Measurements from ENCODE around the gene SUSD6. TPM values are rescaled to one million over a fixed set of nuclear protein-coding genes. Genes with fewer than 3 reads are reported as not detected.

SUSD6 gene
- total RNA-seq, 1 donor from 2014 or later, result 23.9 TPM

DNA sequence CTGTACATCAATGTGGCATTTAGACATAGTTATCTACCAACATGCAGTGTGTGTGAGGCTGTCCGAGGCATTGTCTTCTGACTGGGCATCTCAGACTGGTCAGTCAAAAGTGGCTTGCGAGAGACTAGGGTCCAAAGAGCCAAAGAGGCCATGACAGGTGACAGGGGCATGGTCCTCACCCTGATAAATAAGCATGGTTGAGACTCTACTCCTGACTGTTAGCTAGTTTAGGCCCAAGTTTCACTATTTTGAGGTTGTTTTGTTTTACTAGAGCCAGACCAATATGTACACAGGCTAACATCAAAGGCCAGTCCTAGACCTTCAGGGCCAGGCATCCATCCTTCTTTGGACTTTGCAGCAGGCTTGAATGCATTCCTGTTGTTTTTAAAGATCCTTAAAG lies 78.6 kb downstream of the SUSD6 start:
- H3K4me1 ChIP-seq, result peaks cover 98% of the 10 kb centered on the region
- TF ChIP-seq, protein P1, sequence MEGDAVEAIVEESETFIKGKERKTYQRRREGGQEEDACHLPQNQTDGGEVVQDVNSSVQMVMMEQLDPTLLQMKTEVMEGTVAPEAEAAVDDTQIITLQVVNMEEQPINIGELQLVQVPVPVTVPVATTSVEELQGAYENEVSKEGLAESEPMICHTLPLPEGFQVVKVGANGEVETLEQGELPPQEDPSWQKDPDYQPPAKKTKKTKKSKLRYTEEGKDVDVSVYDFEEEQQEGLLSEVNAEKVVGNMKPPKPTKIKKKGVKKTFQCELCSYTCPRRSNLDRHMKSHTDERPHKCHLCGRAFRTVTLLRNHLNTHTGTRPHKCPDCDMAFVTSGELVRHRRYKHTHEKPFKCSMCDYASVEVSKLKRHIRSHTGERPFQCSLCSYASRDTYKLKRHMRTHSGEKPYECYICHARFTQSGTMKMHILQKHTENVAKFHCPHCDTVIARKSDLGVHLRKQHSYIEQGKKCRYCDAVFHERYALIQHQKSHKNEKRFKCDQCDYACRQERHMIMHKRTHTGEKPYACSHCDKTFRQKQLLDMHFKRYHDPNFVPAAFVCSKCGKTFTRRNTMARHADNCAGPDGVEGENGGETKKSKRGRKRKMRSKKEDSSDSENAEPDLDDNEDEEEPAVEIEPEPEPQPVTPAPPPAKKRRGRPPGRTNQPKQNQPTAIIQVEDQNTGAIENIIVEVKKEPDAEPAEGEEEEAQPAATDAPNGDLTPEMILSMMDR (IDR thresholded peaks at IDR 0.05; ENCODE audit: borderline replicate concordance), result no peak
- H3K27me3 ChIP-seq (ENCODE audit: low read depth), result no peaks in the 10 kb centered on the region
- no peak for DNase-seq
- peak overlapping the region; percentile 3 for H3K27ac ChIP-seq (replicated peaks)
- H3K9me3 ChIP-seq (replicated peaks), result no peaks in the 10 kb centered on the region
- no peak overlapping the region for H3K4me3 ChIP-seq
- intact Hi-C loops (cut with micrococcal nuclease), result no loop called here
- no peaks in the 10 kb centered on the region for H3K36me3 ChIP-seq

DNA sequence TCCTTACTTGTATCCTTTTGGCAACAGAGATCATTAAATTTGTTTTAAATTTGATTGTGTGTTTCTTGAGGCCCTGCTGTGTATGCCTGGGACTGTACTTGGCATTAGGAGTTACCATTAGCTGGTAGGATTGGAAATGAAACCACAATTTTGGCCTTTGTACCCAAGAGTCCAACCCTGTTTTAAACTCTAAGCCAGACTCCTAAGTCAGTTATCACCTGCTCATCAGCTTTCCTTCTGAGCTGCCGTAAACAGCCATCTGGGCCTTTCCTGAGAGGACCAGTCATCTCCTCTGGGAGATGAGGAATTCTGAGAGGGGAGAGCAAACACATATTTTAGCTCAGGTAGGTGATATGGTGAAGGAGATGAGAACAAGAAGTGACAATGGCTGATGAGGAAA lies 81.2 kb downstream of the SUSD6 start:
- intact Hi-C loops (cut with micrococcal nuclease), result no loop called here
- TF ChIP-seq, protein P1 (IDR thresholded peaks at IDR 0.05; ENCODE audit: borderline replicate concordance), result no peak
- Histone ChIP-seq H3K27ac (replicated peaks) (peak overlapping the region; percentile 88), H3K4me3 (no peak overlapping the region), H3K36me3 (no peaks in the 10 kb centered on the region), H3K4me1 (peaks cover 99% of the 10 kb centered on the region), H3K9me3 (replicated peaks) (no peaks in the 10 kb centered on the region), H3K27me3 (ENCODE audit: low read depth) (no peaks in the 10 kb centered on the region)
- no peak for DNase-seq

DNA sequence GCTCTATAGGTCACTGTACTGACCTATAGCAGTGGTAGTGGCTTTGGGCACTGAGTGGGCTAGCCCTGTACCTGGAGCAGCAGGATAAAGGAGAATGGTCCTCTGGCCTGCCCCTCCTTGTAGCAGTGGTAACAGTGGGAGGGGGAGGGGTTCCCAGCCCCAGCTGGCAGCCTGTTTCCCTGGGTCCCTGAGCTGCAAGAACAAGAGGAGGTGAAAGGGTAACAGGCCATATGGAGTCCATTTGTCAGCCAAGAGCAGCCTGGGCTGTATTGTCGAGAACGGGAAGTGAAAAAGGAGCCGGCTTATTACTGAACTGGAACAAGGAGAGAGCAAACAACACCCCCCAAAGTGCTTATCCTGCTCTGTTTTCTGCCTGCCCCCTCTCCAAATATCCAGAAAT lies 81.7 kb downstream of the SUSD6 start:
- Histone ChIP-seq H3K27ac (replicated peaks) (peak overlapping the region; percentile 88), H3K27me3 (ENCODE audit: low read depth) (no peaks in the 10 kb centered on the region), H3K36me3 (no peaks in the 10 kb centered on the region), H3K9me3 (replicated peaks) (no peaks in the 10 kb centered on the region), H3K4me1 (peaks cover 99% of the 10 kb centered on the region), H3K4me3 (no peak overlapping the region)
- TF ChIP-seq, protein P1 (IDR thresholded peaks at IDR 0.05; ENCODE audit: borderline replicate concordance), result no peak
- intact Hi-C loops (cut with micrococcal nuclease), result no loop called here
- peak; percentile 45 for DNase-seq

DNA sequence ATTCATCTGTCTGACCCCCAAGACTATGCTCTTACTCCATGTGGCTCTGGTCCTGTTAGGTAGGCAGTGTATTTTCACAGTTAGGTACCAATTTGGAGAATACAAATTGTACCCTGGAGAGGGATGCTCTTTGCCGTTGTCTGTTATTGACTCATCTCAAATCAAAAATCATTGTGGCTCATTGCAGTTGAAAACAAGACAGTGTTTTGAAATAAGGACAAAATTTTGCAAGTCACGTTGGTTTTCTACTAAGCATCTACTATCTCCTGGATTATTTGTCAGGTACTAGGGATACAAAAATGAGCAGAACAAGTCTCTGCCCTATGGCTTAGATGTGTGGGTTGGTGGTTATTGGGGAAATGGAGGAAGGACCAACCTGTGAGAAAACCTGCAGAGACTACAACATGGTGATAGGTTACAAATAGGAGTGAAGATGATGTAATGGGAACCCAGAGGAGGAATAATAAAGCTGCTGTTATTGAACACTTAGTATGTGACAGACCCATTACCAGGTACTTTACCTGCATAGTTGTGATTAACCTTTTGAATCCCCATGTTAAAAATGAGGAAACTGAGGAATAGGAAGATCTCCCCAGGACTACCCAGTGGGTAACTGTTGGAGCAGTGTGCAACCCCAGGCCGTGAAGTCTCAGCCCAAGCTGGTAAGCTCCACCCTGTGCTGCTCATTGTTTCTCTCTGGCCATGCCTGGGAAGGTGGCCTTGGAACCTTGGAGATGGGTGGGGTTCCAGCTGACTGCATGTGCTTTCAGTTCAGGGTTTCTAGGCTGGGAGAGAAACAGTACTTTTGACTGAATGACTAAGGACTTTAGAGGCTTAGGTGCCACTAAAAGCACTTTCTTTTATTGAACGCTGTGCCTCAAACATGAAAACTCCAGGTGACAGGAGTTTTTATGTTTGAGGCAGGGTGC lies 82.7 kb downstream of the SUSD6 start:
- peaks cover 99% of the 10 kb centered on the region for H3K4me1 ChIP-seq

DNA sequence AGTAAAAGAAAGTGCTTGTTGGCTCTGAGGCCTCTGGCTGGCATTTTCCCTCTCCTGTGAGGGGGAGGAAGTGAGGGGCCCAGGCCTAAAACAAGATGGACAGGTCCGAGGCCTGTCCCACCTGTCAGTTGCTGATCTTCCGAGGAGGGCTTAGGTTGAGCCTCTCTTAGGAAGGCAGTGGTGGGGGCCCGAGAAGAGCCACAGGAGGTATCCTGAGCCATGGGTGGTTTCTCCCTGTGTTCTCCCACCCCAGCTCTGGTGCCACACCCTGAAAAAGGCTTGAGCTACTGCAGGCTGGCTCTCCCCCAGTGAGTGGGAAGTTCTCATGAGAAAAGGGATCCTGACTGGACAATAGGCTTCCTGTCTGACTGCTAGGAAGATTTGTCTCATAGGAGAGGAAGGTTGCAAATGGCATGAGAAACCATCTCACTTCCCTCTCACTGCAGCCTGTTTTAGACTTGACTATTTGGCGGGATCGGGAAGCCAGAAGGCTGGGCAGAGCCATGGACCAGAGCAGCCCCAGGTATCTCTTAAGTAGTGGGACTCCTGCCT lies 83.4 kb downstream of the SUSD6 start:
- peaks cover 96% of the 10 kb centered on the region for H3K4me1 ChIP-seq
- DNase-seq, result no peak
- H3K4me3 ChIP-seq, result no peak overlapping the region
- H3K27ac ChIP-seq (replicated peaks), result peak overlapping the region; percentile 88
- H3K36me3 ChIP-seq, result no peaks in the 10 kb centered on the region
- H3K27me3 ChIP-seq (ENCODE audit: low read depth), result no peaks in the 10 kb centered on the region
- intact Hi-C loops (cut with micrococcal nuclease), result no loop called here
- no peaks in the 10 kb centered on the region for H3K9me3 ChIP-seq (replicated peaks)
- TF ChIP-seq, protein P1 (IDR thresholded peaks at IDR 0.05; ENCODE audit: borderline replicate concordance), result no peak

More for the DNA sequence above, 82.7 kb downstream of the SUSD6 start:
- Histone ChIP-seq H3K4me3 (no peak overlapping the region), H3K27me3 (ENCODE audit: low read depth) (no peaks in the 10 kb centered on the region), H3K36me3 (no peaks in the 10 kb centered on the region), H3K27ac (replicated peaks) (peak overlapping the region; percentile 88), H3K9me3 (replicated peaks) (no peaks in the 10 kb centered on the region)
- TF ChIP-seq, protein P1 (IDR thresholded peaks at IDR 0.05; ENCODE audit: borderline replicate concordance), result no peak
- intact Hi-C loops (cut with micrococcal nuclease), result no loop called here
- DNase-seq, result no peak

Data from left ventricle myocardium inferior (tissue), 1 donor.